NCI-H524 treated with DMSO at 0.1 percent for 48 hours (cell line): Measurements from ENCODE around the gene PML.

Experiments
- DNase-seq: peaks from one replicate; lab custom pipeline; 2025; lab: John Stamatoyannopoulos, UW

Gene PML

GRCh38 chr15:73985101-73985873 lies 9.2 kb upstream of the PML start:
- no peak for DNase-seq

- no peak for DNase-seq
These were observed 8.3 kb upstream of the PML start for GRCh38 chr15:73986055-73986775.

- DNase-seq, result no peak
These were observed 7.8 kb upstream of the PML start for GRCh38 chr15:73986776-73987056.

- DNase-seq, result no peak
These were observed 7.3 kb upstream of the PML start for GRCh38 chr15:73987250-73987649.

- no peak for DNase-seq
These were observed 6.7 kb upstream of the PML start for GRCh38 chr15:73987681-73988444.

GRCh38 chr15:73988445-73988969 lies 6.0 kb upstream of the PML start:
- no peak for DNase-seq

GRCh38 chr15:73989001-73989798 lies 5.3 kb upstream of the PML start:
- DNase-seq, result no peak

- DNase-seq, result no peak
These were observed 4.1 kb upstream of the PML start for GRCh38 chr15:73990250-73991005.

GRCh38 chr15:73991260-73991659 lies 3.3 kb upstream of the PML start:
- DNase-seq, result no peak

GRCh38 chr15:73991726-73992593 lies 2.6 kb upstream of the PML start, which contains the start of gene STOML1:
STOML1 (minus strand) TSS chr15:73992295; CDS start chr15:73992223, 72 bp downstream.
- peak; percentile 70 for DNase-seq

GRCh38 chr15:73992594-73992898 lies 2.0 kb upstream of the PML start:
- no peak for DNase-seq

GRCh38 chr15:73993211-73993994 lies 1.1 kb upstream of the PML start:
- no peak for DNase-seq

GRCh38 chr15:73994912-73995622 lies 551 bp downstream of the PML start:
- no peak for DNase-seq

- no peak for DNase-seq
These were observed 1.8 kb downstream of the PML start for GRCh38 chr15:73996267-73996666.

- DNase-seq, result no peak
These were observed 2.4 kb downstream of the PML start for GRCh38 chr15:73996939-73997338.

- DNase-seq, result no peak
These were observed 3.5 kb downstream of the PML start for GRCh38 chr15:73997986-73998385.

GRCh38 chr15:74006774-74007639 lies 12.5 kb downstream of the PML start:
- no peak for DNase-seq
